ENCODE measurements around the gene SLC48A1.
A peak's percentile ranks its signal among the peaks of the same experiment; 100 is the strongest.
"Not testable (repeated sequence)": the region's sequence is repeated elsewhere in the genome, so short reads cannot be mapped to it uniquely, and the experiment has no call there.

Gene SLC48A1

GRCh38 chr12:47814539-47815170, 41.6 kb downstream of the SLC48A1 start:
- peak overlapping the region; percentile 97 for H3K27ac ChIP-seq (ENCODE audit: low read length)
- H3K27me3 ChIP-seq (ENCODE audit: control insufficient read depth in 1 of 2, insufficient read depth in 2 of 2, low read length in 2 of 2), result no peaks in the 10 kb centered on the region
- no peaks in the 10 kb centered on the region for H3K9me3 ChIP-seq (ENCODE audit: control insufficient read depth in 2 of 2, low read length in 2 of 2)
- H3K4me1 ChIP-seq (ENCODE audit: control insufficient read depth, insufficient read depth, low read length), result peaks cover 90% of the 10 kb centered on the region
- no peaks in the 10 kb centered on the region for H3K36me3 ChIP-seq (ENCODE audit: control insufficient read depth in 2 of 2, insufficient read depth in 2 of 2, low read length in 2 of 2)
- peak overlapping the region in 1 of 2 donors; percentile 29 for H3K9ac ChIP-seq (ENCODE audit: low read length in 2 of 2)
- H3K4me3 ChIP-seq (ENCODE audit: low read length in 2 of 2), result peak overlapping the region; percentile 12 to 22

GRCh38 chr12:47815447-47815846, 42.4 kb downstream of the SLC48A1 start:
- Histone ChIP-seq H3K4me1 (ENCODE audit: control insufficient read depth, insufficient read depth, low read length) (peaks cover 85% of the 10 kb centered on the region), H3K27ac (ENCODE audit: low read length) (peak overlapping the region; percentile 97), H3K9ac (ENCODE audit: low read length in 2 of 2) (peak overlapping the region in 1 of 2 donors; percentile 13)
- not testable (repeated sequence) for H3K9me3 ChIP-seq (ENCODE audit: control insufficient read depth in 2 of 2, low read length in 2 of 2); H3K4me3 ChIP-seq (ENCODE audit: low read length in 2 of 2); H3K36me3 ChIP-seq (ENCODE audit: control insufficient read depth in 2 of 2, insufficient read depth in 2 of 2, low read length in 2 of 2); H3K27me3 ChIP-seq (ENCODE audit: control insufficient read depth in 1 of 2, insufficient read depth in 2 of 2, low read length in 2 of 2)

- peak overlapping the region; percentile 97 for H3K27ac ChIP-seq (ENCODE audit: low read length)
- H3K36me3 ChIP-seq (ENCODE audit: control insufficient read depth in 2 of 2, insufficient read depth in 2 of 2, low read length in 2 of 2), result no peaks in the 10 kb centered on the region
- no peaks in the 10 kb centered on the region for H3K9me3 ChIP-seq (ENCODE audit: control insufficient read depth in 2 of 2, low read length in 2 of 2)
- H3K4me1 ChIP-seq (ENCODE audit: control insufficient read depth, insufficient read depth, low read length), result peaks cover 85% of the 10 kb centered on the region
- H3K9ac ChIP-seq (ENCODE audit: low read length in 2 of 2), result peak overlapping the region; percentile 72 to 91
- H3K4me3 ChIP-seq (ENCODE audit: low read length in 2 of 2), result peak overlapping the region; percentile 1 to 84
- H3K27me3 ChIP-seq (ENCODE audit: control insufficient read depth in 1 of 2, insufficient read depth in 2 of 2, low read length in 2 of 2), result no peaks in the 10 kb centered on the region
Observed at GRCh38 chr12:47816403-47817271, 43.6 kb downstream of the SLC48A1 start.

GRCh38 chr12:47817272-47818006, 44.4 kb downstream of the SLC48A1 start:
- Histone ChIP-seq H3K9me3 (ENCODE audit: control insufficient read depth in 2 of 2, low read length in 2 of 2) (no peaks in the 10 kb centered on the region), H3K4me1 (ENCODE audit: control insufficient read depth, insufficient read depth, low read length) (peaks cover 85% of the 10 kb centered on the region), H3K4me3 (ENCODE audit: low read length in 2 of 2) (peak overlapping the region; percentile 70 to 84), H3K36me3 (ENCODE audit: control insufficient read depth in 2 of 2, insufficient read depth in 2 of 2, low read length in 2 of 2) (no peaks in the 10 kb centered on the region), H3K27ac (ENCODE audit: low read length) (peak overlapping the region; percentile 88), H3K27me3 (ENCODE audit: control insufficient read depth in 1 of 2, insufficient read depth in 2 of 2, low read length in 2 of 2) (no peaks in the 10 kb centered on the region), H3K9ac (ENCODE audit: low read length in 2 of 2) (peak overlapping the region; percentile 72 to 91)

- Histone ChIP-seq H3K27me3 (ENCODE audit: control insufficient read depth in 1 of 2, insufficient read depth in 2 of 2, low read length in 2 of 2) (no peaks in the 10 kb centered on the region), H3K4me1 (ENCODE audit: control insufficient read depth, insufficient read depth, low read length) (peaks cover 86% of the 10 kb centered on the region), H3K9ac (ENCODE audit: low read length in 2 of 2) (peak overlapping the region; percentile 86 to 91), H3K4me3 (ENCODE audit: low read length in 2 of 2) (peak overlapping the region; percentile 70 to 84), H3K27ac (ENCODE audit: low read length) (peak overlapping the region; percentile 88), H3K36me3 (ENCODE audit: control insufficient read depth in 2 of 2, insufficient read depth in 2 of 2, low read length in 2 of 2) (no peaks in the 10 kb centered on the region), H3K9me3 (ENCODE audit: control insufficient read depth in 2 of 2, low read length in 2 of 2) (no peaks in the 10 kb centered on the region)
Observed at GRCh38 chr12:47818007-47818376, 45.0 kb downstream of the SLC48A1 start.

GRCh38 chr12:47818467-47819137, 45.6 kb downstream of the SLC48A1 start:
- Histone ChIP-seq H3K27ac (ENCODE audit: low read length) (peak overlapping the region; percentile 88), H3K27me3 (ENCODE audit: control insufficient read depth in 1 of 2, insufficient read depth in 2 of 2, low read length in 2 of 2) (no peaks in the 10 kb centered on the region), H3K4me3 (ENCODE audit: low read length in 2 of 2) (peak overlapping the region; percentile 70 to 84), H3K36me3 (ENCODE audit: control insufficient read depth in 2 of 2, insufficient read depth in 2 of 2, low read length in 2 of 2) (no peaks in the 10 kb centered on the region), H3K9me3 (ENCODE audit: control insufficient read depth in 2 of 2, low read length in 2 of 2) (no peaks in the 10 kb centered on the region), H3K4me1 (ENCODE audit: control insufficient read depth, insufficient read depth, low read length) (peaks cover 80% of the 10 kb centered on the region), H3K9ac (ENCODE audit: low read length in 2 of 2) (peak overlapping the region; percentile 86 to 91)

- Histone ChIP-seq H3K27ac (ENCODE audit: low read length) (peak overlapping the region; percentile 98), H3K36me3 (ENCODE audit: control insufficient read depth in 2 of 2, insufficient read depth in 2 of 2, low read length in 2 of 2) (no peaks in the 10 kb centered on the region), H3K27me3 (ENCODE audit: control insufficient read depth in 1 of 2, insufficient read depth in 2 of 2, low read length in 2 of 2) (no peaks in the 10 kb centered on the region), H3K9me3 (ENCODE audit: control insufficient read depth in 2 of 2, low read length in 2 of 2) (no peaks in the 10 kb centered on the region), H3K4me3 (ENCODE audit: low read length in 2 of 2) (peak overlapping the region; percentile 70 to 93), H3K9ac (ENCODE audit: low read length in 2 of 2) (peak overlapping the region; percentile 86 to 99), H3K4me1 (ENCODE audit: control insufficient read depth, insufficient read depth, low read length) (peaks cover 77% of the 10 kb centered on the region)
Observed at GRCh38 chr12:47819138-47819895, 46.3 kb downstream of the SLC48A1 start.

GRCh38 chr12:47819896-47820630, 47.0 kb downstream of the SLC48A1 start, which contains the start of gene HDAC7:
TSS of gene HDAC7 (minus strand) at chr12:47819903. CDS start at chr12:47819785, 118 bp downstream.
- Histone ChIP-seq H3K27me3 (ENCODE audit: control insufficient read depth in 1 of 2, insufficient read depth in 2 of 2, low read length in 2 of 2) (no peaks in the 10 kb centered on the region), H3K9ac (ENCODE audit: low read length in 2 of 2) (peak within 1 kb of the TSS; percentile 92 to 99), H3K9me3 (ENCODE audit: control insufficient read depth in 2 of 2, low read length in 2 of 2) (no peaks in the 10 kb centered on the region), H3K4me1 (ENCODE audit: control insufficient read depth, insufficient read depth, low read length) (peaks cover 77% of the 10 kb centered on the region), H3K36me3 (ENCODE audit: control insufficient read depth in 2 of 2, insufficient read depth in 2 of 2, low read length in 2 of 2) (no peaks in the 10 kb centered on the region), H3K4me3 (ENCODE audit: low read length in 2 of 2) (peak within 1 kb of the TSS; percentile 91 to 93), H3K27ac (ENCODE audit: low read length) (peak within 1 kb of the TSS; percentile 98)

GRCh38 chr12:47820631-47821345, 47.8 kb downstream of the SLC48A1 start:
- Histone ChIP-seq H3K36me3 (ENCODE audit: control insufficient read depth in 2 of 2, insufficient read depth in 2 of 2, low read length in 2 of 2) (no peaks in the 10 kb centered on the region), H3K27me3 (ENCODE audit: control insufficient read depth in 1 of 2, insufficient read depth in 2 of 2, low read length in 2 of 2) (no peaks in the 10 kb centered on the region), H3K27ac (ENCODE audit: low read length) (peak overlapping the region; percentile 98), H3K4me3 (ENCODE audit: low read length in 2 of 2) (peak overlapping the region; percentile 91 to 93), H3K9me3 (ENCODE audit: control insufficient read depth in 2 of 2, low read length in 2 of 2) (no peaks in the 10 kb centered on the region), H3K9ac (ENCODE audit: low read length in 2 of 2) (peak overlapping the region; percentile 92 to 99), H3K4me1 (ENCODE audit: control insufficient read depth, insufficient read depth, low read length) (peaks cover 78% of the 10 kb centered on the region)
